Measurements from ENCODE around the gene NR1I3.

NR1I3 gene

DNA sequence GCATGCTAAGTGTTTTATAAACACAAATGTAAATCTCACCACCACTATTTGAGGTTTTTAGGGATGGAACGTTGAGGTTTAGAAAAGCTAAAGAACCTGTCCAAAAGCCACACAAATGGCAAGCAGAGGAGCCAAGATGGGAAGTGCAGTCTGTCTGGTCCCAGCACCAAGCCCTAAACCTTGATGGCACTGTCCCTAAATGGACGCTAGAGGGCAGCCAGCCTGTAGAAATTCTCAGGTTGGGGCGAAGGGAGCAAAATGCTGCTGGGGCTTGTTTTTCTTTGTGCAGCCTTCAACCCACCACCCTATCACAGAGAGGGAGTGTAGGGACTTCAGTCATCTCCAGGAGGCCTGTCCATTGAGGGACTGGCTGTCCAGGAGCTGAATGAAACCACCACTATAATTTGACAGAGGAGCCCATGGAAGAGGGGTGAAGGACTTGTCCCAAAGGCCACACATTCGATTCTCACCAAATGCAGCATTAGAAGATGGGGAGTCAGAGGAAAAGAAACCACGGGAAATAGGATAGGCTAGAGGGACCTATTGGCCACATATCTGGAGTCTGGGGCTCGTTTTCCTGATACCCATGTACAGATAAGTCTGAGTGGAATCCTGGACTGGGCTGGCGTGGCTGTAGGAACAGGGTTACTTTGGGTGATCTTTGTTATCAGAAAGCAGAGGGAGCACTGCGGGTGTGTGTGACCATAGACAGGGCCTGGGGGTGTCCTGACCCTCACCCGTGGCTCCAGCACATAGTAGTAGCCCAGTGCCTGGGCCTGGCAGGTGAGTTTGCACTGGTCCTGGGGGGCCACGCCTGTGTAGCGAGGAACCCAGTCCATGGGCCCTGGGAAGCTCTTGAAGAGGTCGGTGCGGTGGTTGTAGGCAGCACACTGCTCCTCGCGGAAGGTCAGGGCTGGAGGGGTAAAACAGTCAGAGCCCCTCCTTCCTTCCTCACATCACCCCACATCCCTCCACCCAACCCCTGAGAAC lies 45.2 kb downstream of the NR1I3 start:
- DNase-seq, result peak; percentile 64

- DNase-seq, result no peak
Observed at GRCh38 chr1:161191971-161192370, 46.0 kb downstream of the NR1I3 start.

- DNase-seq, result no peak
Observed at GRCh38 chr1:161190962-161191521, 47.0 kb downstream of the NR1I3 start.

DNA sequence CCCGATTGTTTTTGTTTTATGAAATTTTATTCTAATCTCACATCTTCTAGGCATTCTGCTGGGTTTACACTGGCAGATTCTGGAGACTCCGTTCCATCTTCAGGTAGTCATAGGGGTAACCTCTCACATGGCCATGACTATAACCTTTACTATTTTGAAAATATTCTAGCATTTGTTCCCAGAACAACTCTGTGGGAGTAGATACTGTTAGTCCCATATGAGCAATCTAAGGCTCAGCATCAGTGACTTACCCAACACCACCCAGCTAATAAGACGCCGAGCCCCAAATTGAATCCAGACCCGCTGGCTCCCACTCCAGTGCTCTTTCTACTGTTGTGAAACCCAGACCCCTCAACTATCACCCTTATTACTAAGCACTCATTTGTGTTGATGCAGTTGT lies 49.0 kb downstream of the NR1I3 start:
- DNase-seq, result no peak

DNA sequence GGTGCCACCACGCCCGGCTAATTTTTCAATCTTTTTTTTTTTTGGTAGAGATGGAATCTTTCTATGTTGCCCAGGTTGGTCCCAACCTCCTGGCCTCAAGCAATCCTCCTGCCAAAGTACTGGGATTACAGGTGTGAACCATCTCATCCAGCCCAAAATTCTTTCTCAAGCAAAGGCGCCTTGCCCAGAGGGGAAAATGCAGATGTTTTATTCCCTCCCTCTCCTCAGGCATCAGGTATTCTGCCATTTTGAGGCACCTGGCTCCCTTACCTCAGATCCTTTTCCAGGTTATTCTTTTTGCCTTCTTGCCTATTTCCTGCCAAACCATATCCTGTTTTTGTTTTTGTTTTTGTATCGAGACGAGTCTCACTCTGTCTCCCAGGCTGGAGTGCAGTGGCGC lies 49.6 kb downstream of the NR1I3 start:
- no peak for DNase-seq

DNA sequence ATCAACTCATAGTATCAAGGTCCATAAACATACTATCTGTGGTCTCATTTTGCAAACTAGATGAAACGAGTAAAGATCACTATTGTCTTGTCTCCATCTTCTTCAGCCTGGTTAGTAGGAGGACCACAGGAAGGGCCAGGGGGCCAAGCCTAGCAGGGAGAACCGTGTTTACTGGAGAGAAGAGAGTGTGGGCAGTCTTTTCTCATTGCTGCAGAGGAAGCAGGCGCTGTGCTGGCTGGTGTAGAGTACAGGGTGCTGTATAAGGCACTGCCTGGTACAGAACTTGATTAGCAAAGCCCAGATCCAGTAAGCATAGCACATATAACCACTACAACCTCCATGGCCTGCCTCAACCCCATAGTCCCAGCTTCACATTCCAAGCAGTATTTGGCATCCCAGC lies 50.7 kb downstream of the NR1I3 start:
- no peak for DNase-seq

DNA sequence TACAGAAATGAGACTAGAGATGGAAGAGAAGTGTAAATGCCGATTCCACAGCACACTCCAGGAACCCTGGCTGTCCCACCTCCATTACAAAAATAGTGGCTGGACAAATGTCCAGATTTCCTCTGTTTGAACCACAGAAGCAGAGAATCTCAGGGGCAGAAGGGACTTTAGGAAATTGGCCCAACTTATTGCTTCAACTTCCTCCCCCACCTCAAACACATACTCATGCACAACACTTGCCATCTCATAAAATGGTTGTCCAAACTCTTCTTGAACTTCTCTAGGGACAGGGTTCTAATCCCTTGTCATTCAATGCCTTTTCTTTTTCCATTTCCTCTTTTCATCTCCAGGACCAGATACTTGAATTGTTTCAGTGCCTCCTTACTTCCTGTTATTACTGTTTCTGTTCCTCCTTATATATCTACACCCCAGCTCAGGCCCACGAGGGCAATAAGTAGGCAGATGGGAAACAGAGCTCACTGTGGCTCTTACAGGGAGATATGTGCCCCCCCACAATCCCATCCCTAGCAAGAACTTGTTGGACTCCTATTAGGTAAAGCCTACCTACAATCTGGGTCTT lies 52.2 kb downstream of the NR1I3 start:
- no peak for DNase-seq

GRCh38 chr1:161185282-161185682 lies 52.7 kb downstream of the NR1I3 start:
- peak; percentile 70 for DNase-seq

DNA sequence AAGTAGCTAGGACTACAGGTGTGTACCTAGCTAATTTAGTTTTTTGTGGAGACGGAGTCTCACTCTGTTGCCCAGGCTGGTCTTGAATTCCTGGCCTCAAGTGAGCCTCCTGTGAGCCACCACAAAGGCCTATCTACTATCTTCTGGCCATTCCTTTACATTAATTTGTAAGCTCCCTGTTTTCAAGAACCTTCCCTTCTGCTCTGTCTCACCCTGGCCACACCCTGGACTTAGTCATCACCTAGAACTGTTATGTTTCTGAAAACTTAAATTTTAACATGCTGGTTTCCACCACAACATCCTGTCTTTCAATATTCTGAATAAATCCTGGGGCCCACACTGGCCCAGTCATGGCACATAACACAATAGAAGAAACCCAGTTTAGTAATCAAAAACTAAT lies 55.8 kb downstream of the NR1I3 start:
- peak; percentile 53 for DNase-seq

DNA sequence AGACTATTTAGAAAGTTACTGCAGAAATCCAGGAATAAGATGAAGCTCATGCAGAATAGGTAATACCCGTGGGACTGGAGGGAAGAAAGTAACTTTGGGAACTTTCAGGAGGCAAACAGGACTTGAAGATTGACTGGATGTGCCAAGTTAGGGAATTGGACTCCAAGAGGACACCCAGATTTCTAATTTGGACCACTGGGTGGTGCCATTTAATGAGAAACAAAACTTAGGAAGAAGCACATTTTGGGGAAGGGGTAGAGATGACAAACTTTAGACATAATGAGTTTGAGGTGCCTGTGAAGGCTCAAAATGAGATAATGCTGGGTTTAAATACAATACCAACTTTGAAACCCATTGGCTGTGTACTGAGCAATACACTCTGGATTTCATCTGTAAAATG lies 57.4 kb downstream of the NR1I3 start:
- DNase-seq, result no peak

DNA sequence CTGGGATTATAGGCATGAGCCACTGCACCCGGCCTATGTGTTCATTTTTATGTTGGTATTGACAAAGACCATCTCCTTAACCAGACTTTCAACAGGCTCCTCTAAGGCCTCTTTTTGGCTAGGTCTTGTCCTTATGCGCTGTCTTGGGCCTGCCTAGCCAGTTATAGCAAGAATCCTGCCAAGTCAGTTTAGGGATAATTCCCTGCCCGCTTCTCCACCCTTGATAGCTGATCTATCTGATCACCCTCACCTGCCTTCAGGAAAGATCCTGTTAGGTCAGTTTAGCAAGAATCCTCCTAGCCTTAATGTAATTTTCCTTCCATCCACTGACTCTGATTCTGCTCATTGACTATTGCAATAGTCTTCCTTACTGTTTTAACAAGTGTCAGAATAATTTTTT lies 58.3 kb downstream of the NR1I3 start:
- no peak for DNase-seq

All from fibroblast of skin of right quadriceps (primary cell).